Effector memory CD8-positive, alpha-beta T cell (primary cell): ENCODE results near the gene GABRB3.

Source experiments
- ATAC-seq: fragments of 150-1000 bp; cut with Tn5 transposase; replicated peaks from 2 replicates; pipeline ENCODE4 v1.10.0; 2021; ENCODE audit warnings: mild to moderate bottlenecking, moderate library complexity
- DNase-seq, 3 experiments: peaks; one replicate each; pipeline ENCODE4 v3.0.0; 2021
- H3K27ac Mint-ChIP-seq, 2 donors: one replicate each; pipeline ENCODE4 v1.8.0; 2022; ENCODE audit warnings: mild to moderate bottlenecking in 2 of 2, mixed read lengths in 2 of 2, moderate library complexity in 2 of 2
- H3K27me3 Mint-ChIP-seq, 2 donors: one replicate each; pipeline ENCODE4 v1.8.0; 2022; ENCODE audit warnings: mixed read lengths in 2 of 2
- H3K36me3 Mint-ChIP-seq: one replicate; pipeline ENCODE4 v1.8.0; 2022; ENCODE audit warnings: mild to moderate bottlenecking, moderate library complexity, mixed read lengths; ENCODE audit not compliant: insufficient read depth
- H3K4me1 Mint-ChIP-seq, 2 donors: one replicate each; pipeline ENCODE4 v1.8.0; 2022; ENCODE audit warnings: low read depth in 2 of 2, mixed read lengths in 2 of 2
- H3K4me3 Mint-ChIP-seq, 2 donors: one replicate each; pipeline ENCODE4 v1.8.0; 2022; ENCODE audit warnings: mild to moderate bottlenecking in 2 of 2, mixed read lengths in 2 of 2, moderate library complexity in 2 of 2
- H3K9me3 Mint-ChIP-seq, 2 donors: one replicate each; pipeline ENCODE4 v1.8.0; 2022; ENCODE audit warnings: mixed read lengths in 2 of 2

Gene GABRB3

GRCh38 chr15:26682598-26683164 is 90.2 kb downstream of the GABRB3 start:
- H3K9me3 Mint-ChIP-seq: peaks cover 10 to 29% of the 10 kb centered on the region in 2 donors
- no peaks in the 10 kb centered on the region for H3K4me1 Mint-ChIP-seq
- ATAC-seq (no peak), DNase-seq (no peak)
- H3K27ac Mint-ChIP-seq: no peak overlapping the region
- H3K36me3 Mint-ChIP-seq: no peaks in the 10 kb centered on the region
- H3K27me3 Mint-ChIP-seq: no peaks in the 10 kb centered on the region
- no peak overlapping the region for H3K4me3 Mint-ChIP-seq

GRCh38 chr15:26679927-26680326 is 92.9 kb downstream of the GABRB3 start:
- Mint-ChIP-seq H3K36me3 (no peaks in the 10 kb centered on the region), H3K9me3 (peaks cover 13 to 29% of the 10 kb centered on the region in 2 donors), H3K27ac (no peak overlapping the region), H3K27me3 (no peaks in the 10 kb centered on the region), H3K4me3 (no peak overlapping the region), H3K4me1 (no peaks in the 10 kb centered on the region)
- ATAC-seq: no peak
- DNase-seq: no peak

GRCh38 chr15:26676115-26676514 is 96.8 kb downstream of the GABRB3 start:
- Mint-ChIP-seq H3K27ac (no peak overlapping the region), H3K4me1 (no peaks in the 10 kb centered on the region), H3K4me3 (no peak overlapping the region), H3K9me3 (peaks cover 3 to 16% of the 10 kb centered on the region in 2 donors), H3K27me3 (no peaks in the 10 kb centered on the region), H3K36me3 (no peaks in the 10 kb centered on the region)
- DNase-seq: no peak
- no peak for ATAC-seq

GRCh38 chr15:26674467-26674866 is 98.4 kb downstream of the GABRB3 start:
- DNase-seq (no peak), ATAC-seq (no peak)
- Mint-ChIP-seq H3K36me3 (no peaks in the 10 kb centered on the region), H3K4me1 (no peaks in the 10 kb centered on the region), H3K9me3 (peaks cover 4 to 6% of the 10 kb centered on the region in 2 donors), H3K4me3 (no peak overlapping the region), H3K27ac (no peak overlapping the region), H3K27me3 (no peaks in the 10 kb centered on the region)

- H3K27ac Mint-ChIP-seq: no peak overlapping the region
- no peaks in the 10 kb centered on the region for H3K4me1 Mint-ChIP-seq
- no peaks in the 10 kb centered on the region for H3K27me3 Mint-ChIP-seq
Observed at GRCh38 chr15:26673445-26673844, 99.4 kb downstream of the GABRB3 start.

GRCh38 chr15:26670116-26670515 is 102.8 kb downstream of the GABRB3 start:
- DNase-seq (no peak), ATAC-seq (no peak)
- Mint-ChIP-seq H3K9me3 (peaks cover 4 to 8% of the 10 kb centered on the region in 2 donors), H3K27ac (no peak overlapping the region), H3K36me3 (no peaks in the 10 kb centered on the region), H3K27me3 (no peaks in the 10 kb centered on the region), H3K4me1 (no peaks in the 10 kb centered on the region), H3K4me3 (no peak overlapping the region)

More at GRCh38 chr15:26673445-26673844, 99.4 kb downstream of the GABRB3 start:
- no peak for DNase-seq
- Mint-ChIP-seq H3K36me3 (no peaks in the 10 kb centered on the region), H3K4me3 (no peak overlapping the region), H3K9me3 (peaks cover 0 to 11% of the 10 kb centered on the region in 2 donors)
- ATAC-seq: no peak

- Mint-ChIP-seq H3K4me1 (no peaks in the 10 kb centered on the region), H3K27me3 (no peaks in the 10 kb centered on the region), H3K4me3 (no peak overlapping the region), H3K9me3 (peaks cover 8 to 10% of the 10 kb centered on the region in 2 donors), H3K36me3 (no peaks in the 10 kb centered on the region), H3K27ac (no peak overlapping the region)
- DNase-seq: no peak
- ATAC-seq: no peak
Observed at GRCh38 chr15:26667222-26667988, 105.5 kb downstream of the GABRB3 start.

GRCh38 chr15:26665957-26666791 is 106.7 kb downstream of the GABRB3 start:
- Mint-ChIP-seq H3K27me3 (no peaks in the 10 kb centered on the region), H3K4me1 (no peaks in the 10 kb centered on the region), H3K4me3 (no peak overlapping the region), H3K36me3 (no peaks in the 10 kb centered on the region), H3K9me3 (peaks cover 10 to 16% of the 10 kb centered on the region in 2 donors), H3K27ac (no peak overlapping the region)
- DNase-seq: no peak
- no peak for ATAC-seq

GRCh38 chr15:26662283-26662682 is 110.6 kb downstream of the GABRB3 start:
- Mint-ChIP-seq H3K9me3 (peaks cover 4 to 17% of the 10 kb centered on the region in 2 donors), H3K4me1 (no peaks in the 10 kb centered on the region), H3K27ac (no peak overlapping the region), H3K27me3 (no peaks in the 10 kb centered on the region), H3K4me3 (no peak overlapping the region), H3K36me3 (no peaks in the 10 kb centered on the region)
- no peak for DNase-seq
- no peak for ATAC-seq

GRCh38 chr15:26661748-26662147 is 111.1 kb downstream of the GABRB3 start:
- Mint-ChIP-seq H3K9me3 (peaks cover 4 to 17% of the 10 kb centered on the region in 2 donors), H3K4me1 (no peaks in the 10 kb centered on the region), H3K36me3 (no peaks in the 10 kb centered on the region), H3K4me3 (no peak overlapping the region), H3K27ac (no peak overlapping the region), H3K27me3 (no peaks in the 10 kb centered on the region)
- no peak for ATAC-seq
- no peak for DNase-seq

- ATAC-seq (no peak), DNase-seq (no peak)
- no peaks in the 10 kb centered on the region for H3K4me1 Mint-ChIP-seq
- no peaks in the 10 kb centered on the region for H3K36me3 Mint-ChIP-seq
- H3K27me3 Mint-ChIP-seq: no peaks in the 10 kb centered on the region
- H3K9me3 Mint-ChIP-seq: peaks cover 4 to 17% of the 10 kb centered on the region in 2 donors
- no peak overlapping the region for H3K4me3 Mint-ChIP-seq
- H3K27ac Mint-ChIP-seq: no peak overlapping the region
Observed at GRCh38 chr15:26661107-26661506, 111.8 kb downstream of the GABRB3 start.

GRCh38 chr15:26660241-26660640 is 112.6 kb downstream of the GABRB3 start:
- Mint-ChIP-seq H3K9me3 (peaks cover 4 to 15% of the 10 kb centered on the region in 2 donors), H3K36me3 (no peaks in the 10 kb centered on the region), H3K4me1 (no peaks in the 10 kb centered on the region), H3K4me3 (no peak overlapping the region), H3K27ac (no peak overlapping the region), H3K27me3 (no peaks in the 10 kb centered on the region)
- no peak for ATAC-seq
- no peak for DNase-seq

- no peak for ATAC-seq
- H3K4me1 Mint-ChIP-seq: no peaks in the 10 kb centered on the region
Observed at GRCh38 chr15:26658290-26658689, 114.6 kb downstream of the GABRB3 start.

More at GRCh38 chr15:26658290-26658689, 114.6 kb downstream of the GABRB3 start:
- no peak for DNase-seq
- Mint-ChIP-seq H3K4me3 (no peak overlapping the region), H3K9me3 (peaks cover 3 to 9% of the 10 kb centered on the region in 2 donors), H3K36me3 (no peaks in the 10 kb centered on the region), H3K27ac (no peak overlapping the region), H3K27me3 (no peaks in the 10 kb centered on the region)
